CD4-positive, alpha-beta T cell (primary cell): ENCODE measurements around the gene PHF14. TPM values are rescaled to one million over a fixed set of nuclear protein-coding genes. Genes with fewer than 3 reads are reported as not detected.

Experiments
- ATAC-seq: fragments of 200-7000 bp; cut with Tn5 transposase; one replicate; pipeline ENCODE4 v1.10.0; 2022; ENCODE audit warnings: mild to moderate bottlenecking; ENCODE audit not compliant: poor library complexity
- CTCF ChIA-PET: fragments of 350-600 bp; sonication (Branson Sonifier 250); formaldehyde crosslinking; loops from one replicate; lab custom pipeline; 2021; ENCODE audit warnings: antibody characterized with exemption, inconsistent platforms; lab: Charles Lee
- POLR2A ChIA-PET: fragments of 350-600 bp; sonication (Branson Sonifier 250); formaldehyde crosslinking; loops from one replicate; lab custom pipeline; 2021; ENCODE audit warnings: antibody characterized with exemption, inconsistent platforms; lab: Charles Lee
- DNase-seq, 14 experiments: peaks; one replicate each; pipeline ENCODE4 v3.0.0-alpha.2; 2013 to 2020; ENCODE audit warnings: mixed read lengths in 2 of 14
- H3K27ac ChIP-seq, 2 donors: one replicate each; pipeline versions ENCODE4 v1.5.1 to v1.7.0; 2013; ENCODE audit warnings: low read length in 2 of 2, low read depth in 1 of 2, mild to moderate bottlenecking in 1 of 2
- H3K27me3 ChIP-seq, 2 experiments: 1 replicate in 1 of 2; 2 replicates in 1 of 2; pipeline versions ENCODE4 v1.6.1 to v1.7.0; 2013; ENCODE audit warnings: low read length in 2 of 2, control low read depth in 1 of 2, mild to moderate bottlenecking in 1 of 2, moderate library complexity in 1 of 2; ENCODE audit not compliant: insufficient read depth in 2 of 2, control insufficient read depth in 1 of 2
- H3K36me3 ChIP-seq: one replicate; pipeline ENCODE4 v1.6.1; 2013; ENCODE audit warnings: low read length, control low read depth; ENCODE audit not compliant: insufficient read depth
- H3K4me1 ChIP-seq: one replicate; pipeline ENCODE4 v1.6.1; 2013; ENCODE audit warnings: low read length, control low read depth; ENCODE audit not compliant: insufficient read depth
- H3K4me3 ChIP-seq: one replicate; pipeline ENCODE4 v1.5.1; 2013; ENCODE audit warnings: mild to moderate bottlenecking, low read length, moderate library complexity
- H3K9me3 ChIP-seq, 2 experiments: 1 replicate in 1 of 2; 2 replicates in 1 of 2; pipeline versions ENCODE4 v1.6.1 to v1.7.0; 2013; ENCODE audit warnings: low read length in 2 of 2, mild to moderate bottlenecking in 2 of 2, control low read depth in 1 of 2, moderate library complexity in 1 of 2; ENCODE audit not compliant: control insufficient read depth in 1 of 2, insufficient read depth in 1 of 2
- H3K27ac Mint-ChIP-seq: one replicate; pipeline ENCODE4 v1.8.0; 2020; ENCODE audit warnings: mixed read lengths
- H3K27me3 Mint-ChIP-seq: one replicate; pipeline ENCODE4 v1.8.0; 2021; ENCODE audit warnings: mixed read lengths
- H3K36me3 Mint-ChIP-seq: one replicate; pipeline ENCODE4 v1.8.0; 2021; ENCODE audit warnings: low read depth, mixed read lengths
- H3K4me1 Mint-ChIP-seq: one replicate; pipeline ENCODE4 v1.8.0; 2021; ENCODE audit warnings: low read depth, mixed read lengths
- H3K4me3 Mint-ChIP-seq: one replicate; pipeline ENCODE4 v1.8.0; 2020; ENCODE audit warnings: mild to moderate bottlenecking, mixed read lengths
- H3K9me3 Mint-ChIP-seq: one replicate; pipeline ENCODE4 v1.8.0; 2020; ENCODE audit warnings: mixed read lengths
- intact Hi-C, 2 experiments: fragments of 100-400 bp; cut with DNase I in 1 of 2; cut with micrococcal nuclease in 1 of 2; formaldehyde crosslinking; loops; one replicate each; pipeline versions ENCODE4 v1.15.1 to v1.9.0; 2023 to 2025; cut with DNase I, micrococcal nuclease
- total RNA-seq, 174 experiments: library from RNA in 2 of 174; stranded (reverse) in 2 of 174; gene quantifications; one replicate each; pipeline ENCODE4 v1.2.3 and lab custom pipeline; 2021 to 2026
- TF ChIP-seq, protein P1 (sequence below): fragments of 200-600 bp; IDR thresholded peaks from one replicate; pipeline ENCODE4 v1.8.0; 2022; ENCODE audit warnings: antibody characterized with exemption, mild to moderate bottlenecking

The PHF14 gene
- total RNA-seq, 2 experiments from 2014 or later = 23.1 TPM

DNA sequence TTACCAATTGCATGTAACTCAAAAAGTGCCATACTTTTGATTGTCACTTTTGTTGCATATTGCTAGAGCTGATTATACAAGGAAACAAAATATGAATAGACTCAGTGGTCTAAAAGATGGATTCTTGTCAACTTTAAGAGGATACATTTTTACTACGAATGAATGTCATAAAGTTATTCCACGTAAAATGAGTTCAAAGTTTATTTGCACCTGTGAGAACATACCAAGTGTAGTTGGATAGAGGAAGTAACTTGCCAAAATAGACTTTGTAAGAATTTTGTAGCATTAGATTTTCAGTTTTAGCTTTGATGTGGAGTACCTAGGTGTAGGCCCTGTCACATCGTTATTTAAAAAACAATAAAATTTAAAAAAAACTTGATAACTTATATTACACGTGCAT, 106.2 kb downstream of the PHF14 start:
- no peak overlapping the region for H3K27ac Mint-ChIP-seq
- H3K9me3 ChIP-seq = no peaks in the 10 kb centered on the region
- H3K27me3 ChIP-seq = no peaks in the 10 kb centered on the region
- TF ChIP-seq, protein P1, sequence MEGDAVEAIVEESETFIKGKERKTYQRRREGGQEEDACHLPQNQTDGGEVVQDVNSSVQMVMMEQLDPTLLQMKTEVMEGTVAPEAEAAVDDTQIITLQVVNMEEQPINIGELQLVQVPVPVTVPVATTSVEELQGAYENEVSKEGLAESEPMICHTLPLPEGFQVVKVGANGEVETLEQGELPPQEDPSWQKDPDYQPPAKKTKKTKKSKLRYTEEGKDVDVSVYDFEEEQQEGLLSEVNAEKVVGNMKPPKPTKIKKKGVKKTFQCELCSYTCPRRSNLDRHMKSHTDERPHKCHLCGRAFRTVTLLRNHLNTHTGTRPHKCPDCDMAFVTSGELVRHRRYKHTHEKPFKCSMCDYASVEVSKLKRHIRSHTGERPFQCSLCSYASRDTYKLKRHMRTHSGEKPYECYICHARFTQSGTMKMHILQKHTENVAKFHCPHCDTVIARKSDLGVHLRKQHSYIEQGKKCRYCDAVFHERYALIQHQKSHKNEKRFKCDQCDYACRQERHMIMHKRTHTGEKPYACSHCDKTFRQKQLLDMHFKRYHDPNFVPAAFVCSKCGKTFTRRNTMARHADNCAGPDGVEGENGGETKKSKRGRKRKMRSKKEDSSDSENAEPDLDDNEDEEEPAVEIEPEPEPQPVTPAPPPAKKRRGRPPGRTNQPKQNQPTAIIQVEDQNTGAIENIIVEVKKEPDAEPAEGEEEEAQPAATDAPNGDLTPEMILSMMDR = no peak
- no peaks in the 10 kb centered on the region for H3K9me3 Mint-ChIP-seq
- no peak overlapping the region for H3K27ac ChIP-seq
- peaks cover 21% of the 10 kb centered on the region for H3K36me3 Mint-ChIP-seq
- H3K4me3 Mint-ChIP-seq = no peak overlapping the region
- ATAC-seq (no peak), DNase-seq (no peak)
- no peaks in the 10 kb centered on the region for H3K4me1 ChIP-seq
- POLR2A ChIA-PET = interaction anchor here (0.7 kb wide), 1 partner anchor 13 kb away, joined by 3 read pairs; no protein-coding TSS in a partner anchor
- CTCF ChIA-PET = no interaction called here
- no peak overlapping the region for H3K4me3 ChIP-seq
- no peaks in the 10 kb centered on the region for H3K4me1 Mint-ChIP-seq
- intact Hi-C loops = no loop called here
- no peaks in the 10 kb centered on the region for H3K27me3 Mint-ChIP-seq
- no peaks in the 10 kb centered on the region for H3K36me3 ChIP-seq

GRCh38 chr7:11082121-11082520, 108.4 kb downstream of the PHF14 start:
- H3K36me3 Mint-ChIP-seq = peaks cover 31% of the 10 kb centered on the region
- Histone ChIP-seq H3K36me3 (no peaks in the 10 kb centered on the region), H3K27me3 (no peaks in the 10 kb centered on the region), H3K9me3 (no peaks in the 10 kb centered on the region), H3K27ac (no peak overlapping the region), H3K4me1 (no peaks in the 10 kb centered on the region), H3K4me3 (no peak overlapping the region)
- DNase-seq = no peak
- H3K9me3 Mint-ChIP-seq = no peaks in the 10 kb centered on the region
- ChIA-PET POLR2A (interaction anchor here (0.8 kb wide), 1 partner anchor 31 kb away, joined by 3 read pairs; no protein-coding TSS in a partner anchor), CTCF (interaction anchor here (1.3 kb wide), 1 partner anchor 36 kb away, joined by 3 read pairs; no protein-coding TSS in a partner anchor)
- H3K4me1 Mint-ChIP-seq = no peaks in the 10 kb centered on the region
- no peak overlapping the region for H3K4me3 Mint-ChIP-seq
- no peak for ATAC-seq
- H3K27ac Mint-ChIP-seq = no peak overlapping the region
- TF ChIP-seq, protein P1 = no peak
- H3K27me3 Mint-ChIP-seq = no peaks in the 10 kb centered on the region
- intact Hi-C loops = no loop called here

DNA sequence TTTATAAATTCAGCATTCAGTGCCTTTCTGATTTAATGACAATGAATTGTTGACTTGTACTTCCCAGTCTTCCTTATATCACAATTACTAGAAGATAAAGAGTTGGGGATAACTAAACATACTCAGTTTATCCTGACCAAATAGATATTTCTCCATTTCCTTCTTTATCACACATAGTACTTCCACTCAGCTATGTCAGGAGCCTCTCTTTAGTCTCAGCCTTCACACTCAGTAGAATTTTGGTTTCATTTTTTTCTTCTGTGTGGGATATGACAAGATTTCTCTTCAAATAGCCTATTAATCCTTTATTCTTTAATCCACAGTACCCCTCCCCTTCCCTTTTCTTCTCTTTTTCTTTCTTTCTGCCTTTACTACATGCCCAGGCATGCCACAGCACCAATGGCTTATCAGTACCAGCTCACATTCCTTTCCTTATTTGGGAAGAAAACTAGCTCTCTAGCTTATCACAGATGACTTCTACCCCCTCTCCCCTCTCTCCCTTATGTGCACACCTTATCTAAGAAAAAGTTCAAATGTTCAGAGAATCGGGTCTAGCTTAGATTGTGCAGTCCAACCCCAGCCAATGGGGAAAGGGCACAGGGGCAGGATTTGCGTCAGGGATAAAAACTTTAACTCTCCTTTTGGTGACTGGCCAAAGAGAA, 109.0 kb downstream of the PHF14 start:
- ATAC-seq (no peak), DNase-seq (no peak)
- no peaks in the 10 kb centered on the region for H3K27me3 ChIP-seq
- H3K4me3 Mint-ChIP-seq = no peak overlapping the region
- no peaks in the 10 kb centered on the region for H3K9me3 ChIP-seq
- intact Hi-C loops = no loop called here
- H3K9me3 Mint-ChIP-seq = no peaks in the 10 kb centered on the region
- H3K27ac ChIP-seq = no peak overlapping the region
- no peaks in the 10 kb centered on the region for H3K27me3 Mint-ChIP-seq
- H3K4me1 Mint-ChIP-seq = no peaks in the 10 kb centered on the region
- no peaks in the 10 kb centered on the region for H3K36me3 ChIP-seq
- POLR2A ChIA-PET = interaction anchor here (0.6 to 0.8 kb wide), 2 partner anchors 31 to 110 kb away, joined by 3 read pairs; no protein-coding TSS in a partner anchor
- H3K27ac Mint-ChIP-seq = no peak overlapping the region
- H3K4me3 ChIP-seq = no peak overlapping the region
- H3K4me1 ChIP-seq = no peaks in the 10 kb centered on the region
- CTCF ChIA-PET = interaction anchor here (1.3 kb wide), 1 partner anchor 37 kb away, joined by 3 read pairs; no protein-coding TSS in a partner anchor
- H3K36me3 Mint-ChIP-seq = peaks cover 36% of the 10 kb centered on the region
- TF ChIP-seq, protein P1 = no peak
